ENCODE measurements around the gene PITPNM3.

The PITPNM3 gene

DNA sequence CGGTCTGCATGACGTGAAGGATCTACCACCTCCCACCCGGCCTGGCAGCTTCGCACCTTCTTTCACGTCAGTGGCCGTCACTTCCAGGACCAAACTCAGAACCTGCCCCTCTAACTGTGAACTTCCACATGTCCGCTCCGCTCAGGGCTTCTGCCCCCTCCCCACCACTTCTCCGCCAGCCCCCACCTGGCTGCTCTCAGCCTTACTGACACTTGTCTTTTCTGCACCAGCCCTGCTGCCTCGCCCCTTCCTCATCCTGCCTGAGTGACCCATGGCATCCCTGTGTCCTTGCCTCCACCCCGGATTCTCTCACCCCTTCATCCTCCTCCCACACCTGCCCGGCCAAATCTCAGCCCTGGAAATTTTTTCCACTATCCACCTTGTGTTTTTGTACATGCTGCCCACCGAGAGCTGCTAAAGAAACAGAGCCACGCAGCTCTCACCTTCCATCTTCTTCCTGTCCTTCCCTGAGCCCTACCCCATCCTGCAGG is 97.8 kb downstream of the PITPNM3 start:
- no peak for DNase-seq

DNA sequence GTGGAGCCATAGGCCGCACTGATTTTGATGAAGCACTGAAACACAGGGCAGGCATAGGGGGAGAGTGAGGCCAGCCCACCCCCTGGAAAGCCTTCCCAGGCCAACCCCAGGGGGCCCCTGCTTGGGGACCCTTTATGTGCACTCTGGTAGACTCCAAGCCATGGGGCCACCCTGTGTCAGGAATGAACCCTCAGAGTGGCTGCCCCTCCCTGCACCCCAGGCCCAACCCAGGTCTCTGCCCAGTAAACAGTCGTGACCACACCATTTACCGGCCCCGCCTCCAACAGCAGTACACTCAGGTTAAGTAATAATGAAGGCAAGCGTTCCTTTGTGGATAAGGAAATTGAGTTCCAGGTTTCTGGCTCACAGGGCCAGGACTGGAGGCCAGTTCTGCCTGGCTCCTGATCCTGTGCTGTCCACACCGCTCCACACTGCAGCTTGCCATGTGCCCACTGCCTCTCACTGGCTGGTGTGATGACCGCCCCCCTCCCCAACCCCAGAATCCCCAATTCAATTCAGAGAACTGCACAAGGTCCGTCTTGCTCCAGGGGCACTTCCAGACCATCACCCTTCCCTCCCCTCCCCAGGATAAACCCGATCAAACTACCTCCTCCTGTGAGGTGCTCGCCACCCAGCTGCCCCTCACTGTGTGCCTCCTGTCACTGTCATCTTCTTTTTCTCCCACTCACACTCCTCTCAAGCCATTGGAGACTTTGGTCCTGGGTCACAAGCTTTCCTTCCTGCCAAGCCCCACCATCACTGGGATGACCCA is 98.5 kb downstream of the PITPNM3 start:
- no peak for DNase-seq

DNA sequence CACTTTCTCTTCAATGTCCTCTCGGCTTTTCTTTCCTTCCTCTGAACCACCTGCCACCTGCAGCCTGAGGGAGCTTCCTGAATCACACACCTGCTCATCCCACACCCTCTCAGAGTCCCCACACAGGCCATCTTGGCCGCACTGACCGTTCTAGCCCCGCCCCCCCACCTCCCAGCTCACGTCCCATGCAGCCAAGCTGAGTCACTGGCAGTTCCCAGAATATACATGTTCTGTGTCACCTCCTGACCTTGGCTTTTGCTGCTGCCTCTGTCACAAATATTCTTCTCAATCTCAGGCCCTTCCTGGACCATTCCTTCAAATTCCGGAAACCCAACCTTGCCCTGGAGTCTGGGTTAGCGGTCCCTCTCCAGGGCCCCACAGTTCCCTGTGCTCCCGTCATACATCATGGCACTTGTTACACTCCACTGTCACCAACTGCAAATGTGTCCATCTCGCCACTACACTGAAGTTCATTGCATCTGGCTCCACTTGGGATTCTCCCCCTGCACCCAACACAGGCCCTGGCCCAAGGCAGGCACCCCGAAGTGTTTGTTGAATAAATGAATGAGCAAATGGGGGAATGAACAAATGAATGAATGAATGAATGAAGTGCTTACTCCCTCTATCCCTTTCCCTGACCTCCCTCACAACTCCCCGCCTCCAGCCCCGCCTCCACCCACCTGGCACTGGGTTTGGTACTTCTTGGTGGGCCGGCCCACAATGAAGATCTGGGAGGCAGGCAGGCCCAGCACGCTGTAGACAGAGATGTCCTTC is 99.3 kb downstream of the PITPNM3 start:
- DNase-seq: no peak

DNA sequence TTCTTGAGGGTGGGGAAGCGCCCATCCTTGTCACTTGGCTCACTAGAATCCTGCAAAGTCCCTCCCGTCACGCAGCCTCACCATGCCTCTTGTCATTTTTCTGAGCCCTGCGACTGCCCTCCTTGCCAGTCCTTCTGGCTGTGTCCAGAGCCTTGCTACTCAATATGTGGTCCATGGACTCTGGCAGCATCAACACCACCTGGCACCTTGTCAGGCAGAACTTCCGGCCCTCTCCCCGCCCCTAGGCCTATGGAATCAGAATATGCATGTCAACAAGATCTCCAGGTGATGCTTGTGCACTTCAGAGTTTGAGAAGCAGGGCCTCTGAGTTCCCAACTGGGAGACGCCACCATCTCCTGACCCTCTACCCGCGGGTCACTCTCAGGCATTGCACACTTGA is 100.0 kb downstream of the PITPNM3 start:
- DNase-seq: no peak

DNA sequence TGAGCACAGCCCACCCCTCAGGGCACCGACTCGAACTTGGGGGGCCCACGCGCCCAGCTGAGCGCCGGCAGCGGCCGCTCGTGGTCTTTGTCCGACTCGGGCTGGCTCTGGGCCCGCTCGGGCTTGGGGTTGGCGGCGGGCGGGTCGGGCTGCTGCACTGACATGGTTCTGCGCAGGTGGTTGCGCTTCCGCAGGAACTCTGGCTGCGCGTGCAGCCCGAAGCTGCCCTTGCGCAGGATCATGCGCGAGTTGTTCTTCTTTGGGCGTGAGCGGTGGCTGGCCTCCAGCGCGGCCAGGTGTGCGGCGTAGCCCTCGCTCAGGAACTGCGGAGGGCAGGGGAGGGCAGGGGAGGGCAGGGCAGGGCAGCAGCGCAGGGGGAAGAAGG is 101.0 kb downstream of the PITPNM3 start:
- peak; percentile 28 for DNase-seq

DNA sequence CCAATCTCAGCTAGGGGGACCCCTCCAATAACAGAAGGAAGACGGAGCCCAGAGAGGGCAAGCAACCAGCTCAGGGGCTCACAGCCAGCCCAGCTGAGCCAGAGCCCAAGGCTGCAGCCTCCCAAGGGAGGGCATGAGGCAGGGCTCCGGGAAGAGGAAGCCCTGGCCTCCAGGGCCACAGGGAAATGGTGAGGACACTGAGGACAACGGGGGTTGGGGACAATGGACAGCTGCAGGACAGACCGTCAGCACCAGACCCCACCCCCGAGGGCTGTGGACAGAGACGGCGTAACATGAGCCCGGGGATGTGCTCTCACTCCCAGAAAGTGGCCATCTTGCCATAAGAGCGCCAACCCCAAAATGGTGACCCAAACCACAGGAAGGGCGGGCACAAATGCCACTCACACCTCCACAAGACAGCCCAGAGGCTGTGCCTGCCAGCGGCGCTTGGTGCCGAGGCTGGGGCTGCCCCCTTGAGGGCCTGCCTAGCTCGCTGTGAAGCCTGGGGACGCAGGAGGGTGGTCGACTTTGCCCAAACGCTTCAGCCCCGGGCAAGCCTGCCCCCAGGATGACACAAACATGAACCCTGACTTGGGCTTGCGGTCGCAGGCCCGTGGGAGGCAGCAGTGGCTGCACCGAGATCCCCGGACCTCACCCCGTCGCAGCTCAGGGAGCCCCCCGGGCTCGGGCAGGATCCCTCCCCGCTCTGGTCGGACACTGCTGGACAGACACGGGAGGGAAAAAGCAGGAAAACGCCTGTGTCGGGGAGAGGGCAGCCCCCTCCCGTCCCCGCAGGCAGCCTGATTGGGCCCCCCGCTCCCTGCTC is 101.6 kb downstream of the PITPNM3 start:
- DNase-seq: no peak

DNA sequence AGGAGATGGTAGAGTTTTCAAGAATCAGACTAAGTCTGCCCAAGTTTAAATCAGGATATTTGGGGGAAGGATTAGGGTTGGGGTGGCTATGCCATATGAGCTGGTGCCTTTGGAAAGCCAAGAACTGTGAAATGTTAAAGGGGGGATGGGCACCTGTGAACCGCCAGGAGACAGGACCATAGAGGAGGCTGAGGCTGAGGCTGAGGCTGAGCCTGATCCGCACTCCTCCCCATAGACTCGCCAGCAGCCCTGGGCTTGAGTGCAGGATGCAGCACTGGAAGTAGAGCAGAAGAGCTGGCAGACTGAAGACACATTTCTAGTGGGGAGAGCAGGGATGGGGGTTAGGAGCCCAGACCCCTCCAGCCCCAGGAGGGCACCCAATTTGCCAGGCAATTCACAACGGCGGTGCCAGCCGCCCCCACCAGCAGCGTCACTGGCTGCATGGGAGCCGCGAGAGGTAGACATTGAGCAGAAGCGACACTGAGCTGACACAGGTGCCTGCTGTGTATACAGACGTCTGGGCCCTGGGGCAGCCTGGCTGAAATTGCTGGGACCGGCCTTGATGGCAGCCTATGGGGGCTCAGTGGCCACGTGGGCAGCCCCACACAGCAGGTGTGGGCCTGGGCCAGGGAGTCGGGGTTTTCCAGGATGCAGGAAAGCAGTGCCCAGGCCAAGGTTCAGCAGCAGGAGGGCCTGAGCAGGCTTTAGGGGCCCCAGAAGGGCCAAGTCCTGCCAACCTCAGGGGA is 102.9 kb downstream of the PITPNM3 start:
- DNase-seq: no peak

DNA sequence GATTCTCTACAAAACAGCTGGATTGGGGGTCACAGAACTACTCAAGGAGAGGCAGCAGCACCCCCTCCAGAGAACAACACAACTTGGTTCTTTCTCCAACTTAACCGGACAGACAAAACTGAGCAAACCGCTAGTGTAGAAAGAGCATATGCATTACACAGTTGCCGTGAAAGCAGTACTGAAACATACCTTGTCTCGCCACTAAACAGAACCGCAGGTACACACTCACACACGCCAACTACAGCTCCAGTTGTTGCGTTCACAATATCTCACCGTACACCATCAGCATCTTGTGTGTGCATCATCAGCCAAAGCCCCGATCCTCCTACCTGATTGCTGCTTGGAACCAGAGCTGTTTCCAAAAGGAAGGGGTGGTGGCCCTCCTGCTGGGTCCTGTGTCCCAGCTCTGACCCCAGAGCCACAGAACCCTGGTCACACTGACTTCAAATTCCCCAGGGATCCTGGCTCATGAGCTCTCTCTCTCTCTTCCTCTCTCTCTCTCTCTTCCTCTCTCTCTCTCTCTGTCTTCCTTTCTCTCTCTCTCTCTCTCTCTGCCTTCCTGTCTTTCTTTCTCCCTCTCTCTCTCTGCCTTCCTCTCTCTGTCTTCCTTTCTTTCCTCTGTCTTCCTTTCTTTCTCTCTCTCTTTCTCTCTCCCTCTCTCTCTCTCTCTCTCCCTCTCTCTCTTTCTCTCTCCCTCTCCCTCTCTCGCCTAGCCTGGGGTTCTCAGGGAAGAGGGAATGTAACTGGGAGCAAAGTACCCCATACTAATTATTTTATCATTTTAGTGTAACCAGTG is 103.7 kb downstream of the PITPNM3 start:
- no peak for DNase-seq

DNA sequence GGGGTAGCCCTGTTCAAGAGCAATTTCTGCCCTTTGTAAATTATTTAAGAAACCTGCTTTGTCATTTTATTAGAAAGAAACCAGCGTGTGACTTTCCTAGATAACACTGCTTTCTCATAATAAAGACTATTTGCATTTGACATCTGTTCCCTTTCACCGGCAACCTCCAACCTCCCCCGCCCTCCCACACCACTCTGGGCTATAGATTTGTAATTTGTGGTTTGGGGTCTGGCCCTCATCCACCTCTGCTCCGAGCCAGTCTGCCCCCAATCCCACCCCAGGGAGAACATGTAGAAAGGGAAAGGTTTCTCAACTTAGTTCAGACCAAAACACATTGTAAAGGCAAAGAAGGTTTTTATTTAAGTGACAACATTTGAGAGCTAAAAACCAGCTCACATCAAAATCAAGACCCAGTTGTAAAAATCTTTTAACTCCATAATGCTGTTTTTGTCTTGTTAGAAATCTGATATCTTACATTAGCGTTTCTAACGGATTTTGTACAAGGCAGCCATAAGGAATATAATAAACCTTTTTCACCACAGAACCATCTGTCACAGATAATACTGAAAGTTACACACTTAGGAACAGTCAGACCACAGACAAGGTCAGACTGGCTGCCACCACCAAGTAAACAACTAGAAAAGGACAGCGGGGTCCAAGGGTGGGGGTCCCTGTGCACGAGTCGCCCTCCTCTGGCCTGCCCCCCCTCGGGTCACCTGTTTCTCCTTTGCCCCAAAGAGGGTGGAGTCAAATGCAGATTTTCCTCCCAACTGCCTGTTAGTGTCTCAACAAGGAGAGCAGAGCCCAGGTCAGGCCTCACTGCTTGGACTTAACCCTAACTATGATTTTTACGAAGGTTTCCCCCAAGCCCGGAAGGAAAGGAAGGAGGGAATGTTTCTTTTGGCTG is 105.2 kb downstream of the PITPNM3 start:
- DNase-seq: no peak

DNA sequence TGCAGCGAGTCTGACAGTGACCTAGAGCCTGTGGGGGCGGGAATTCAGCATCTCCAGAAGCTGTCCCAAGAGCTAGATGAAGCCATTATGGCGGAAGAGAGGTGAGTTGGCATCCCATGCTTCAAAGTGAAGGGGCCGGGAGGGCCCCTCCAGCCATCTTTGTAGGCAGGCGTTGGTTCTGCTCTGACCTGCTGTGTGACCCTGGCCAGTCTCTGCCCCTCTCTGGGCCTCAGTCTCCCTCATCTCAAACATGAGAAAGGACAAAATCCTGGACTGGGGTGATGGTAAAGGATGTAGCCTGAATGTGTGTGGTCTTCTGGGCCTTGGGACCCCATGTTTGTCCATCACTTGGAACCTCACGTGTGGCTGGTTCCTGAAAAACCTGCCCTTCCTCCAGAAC is 107.0 kb downstream of the PITPNM3 start:
- no peak for DNase-seq

DNA sequence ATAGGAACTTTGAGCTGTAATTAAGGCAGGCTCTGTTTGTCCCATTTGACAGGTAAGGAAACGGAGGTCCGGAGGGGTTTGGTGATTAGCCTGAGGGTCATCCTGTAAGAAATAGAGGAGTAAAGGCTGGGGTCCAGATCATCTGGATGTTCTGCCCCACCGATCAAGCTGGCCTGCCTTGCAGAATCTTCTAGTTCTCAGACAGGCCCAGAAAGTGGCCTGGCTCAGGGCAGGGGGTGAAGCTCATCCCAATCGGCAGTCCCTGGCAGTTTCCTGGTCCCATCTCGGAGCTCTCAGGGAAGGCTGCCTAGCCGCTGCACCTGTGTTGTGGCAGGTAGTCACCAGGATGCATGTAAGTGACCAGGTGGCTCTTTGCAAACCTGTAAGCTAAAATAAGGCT is 107.9 kb downstream of the PITPNM3 start:
- no peak for DNase-seq

DNA sequence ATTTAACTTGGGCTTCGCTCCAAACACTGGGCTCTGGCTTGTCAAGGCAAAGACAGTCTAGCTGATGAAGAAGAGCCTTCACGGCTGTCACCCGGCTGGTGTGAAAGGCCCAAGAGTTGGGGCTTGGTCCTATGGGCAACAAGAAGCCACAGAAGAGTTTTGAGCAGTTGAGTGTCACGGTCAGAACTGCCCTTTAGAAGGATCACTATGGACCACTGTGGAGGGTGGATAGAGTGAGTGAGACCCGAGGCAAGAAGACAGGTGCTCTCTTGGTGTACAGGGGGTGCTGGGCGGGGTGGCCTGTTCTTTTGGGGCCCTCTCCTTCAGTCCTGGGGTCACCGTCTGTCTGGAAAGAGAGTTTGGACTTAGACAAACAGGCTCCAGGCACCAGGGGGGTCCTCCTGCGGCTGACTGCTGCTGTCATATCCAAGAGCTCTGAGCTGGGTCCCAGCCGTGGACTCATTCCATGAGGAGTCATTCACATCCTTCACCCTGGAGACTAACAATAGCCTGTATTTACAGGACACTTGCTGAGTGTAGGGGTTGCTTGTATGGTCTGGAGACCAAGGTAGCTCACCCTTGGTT is 109.7 kb downstream of the PITPNM3 start:
- no peak for DNase-seq

DNA sequence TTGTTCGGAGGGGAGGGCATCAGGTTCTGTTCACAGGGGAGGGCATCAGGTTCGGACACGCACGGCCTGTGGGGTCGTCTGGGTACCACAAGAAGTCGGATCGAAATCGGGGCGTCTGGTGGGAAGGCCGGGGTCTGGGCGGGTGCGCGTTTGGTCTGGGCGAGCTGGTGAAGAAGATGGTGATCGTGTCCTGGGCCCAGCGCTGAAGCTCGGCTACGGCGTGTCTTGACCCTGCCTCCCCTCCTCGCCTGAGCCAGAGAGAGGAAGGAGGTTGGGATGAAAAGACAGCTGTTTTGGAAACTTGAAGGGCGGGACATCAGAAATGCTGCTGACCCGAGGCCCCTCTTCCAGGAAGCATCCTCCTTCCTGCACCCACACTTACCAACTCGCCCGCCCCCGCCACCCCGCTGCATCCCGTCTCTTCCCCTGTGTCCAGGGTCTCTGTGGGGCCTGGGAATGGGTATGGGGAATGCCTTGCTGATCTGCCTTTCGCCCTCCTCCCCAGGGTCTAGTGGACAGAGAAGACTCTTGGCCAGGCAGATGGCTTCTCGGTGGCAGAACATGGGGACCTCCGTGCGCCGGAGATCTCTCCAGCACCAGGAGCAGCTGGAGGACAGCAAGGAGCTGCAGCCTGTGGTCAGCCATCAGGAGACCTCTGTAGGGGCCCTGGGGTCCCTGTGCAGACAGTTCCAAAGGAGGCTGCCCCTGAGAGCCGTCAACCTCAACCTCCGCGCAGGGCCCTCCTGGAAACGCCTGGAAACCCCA is 111.6 kb downstream of the PITPNM3 start:
- no peak for DNase-seq

DNA sequence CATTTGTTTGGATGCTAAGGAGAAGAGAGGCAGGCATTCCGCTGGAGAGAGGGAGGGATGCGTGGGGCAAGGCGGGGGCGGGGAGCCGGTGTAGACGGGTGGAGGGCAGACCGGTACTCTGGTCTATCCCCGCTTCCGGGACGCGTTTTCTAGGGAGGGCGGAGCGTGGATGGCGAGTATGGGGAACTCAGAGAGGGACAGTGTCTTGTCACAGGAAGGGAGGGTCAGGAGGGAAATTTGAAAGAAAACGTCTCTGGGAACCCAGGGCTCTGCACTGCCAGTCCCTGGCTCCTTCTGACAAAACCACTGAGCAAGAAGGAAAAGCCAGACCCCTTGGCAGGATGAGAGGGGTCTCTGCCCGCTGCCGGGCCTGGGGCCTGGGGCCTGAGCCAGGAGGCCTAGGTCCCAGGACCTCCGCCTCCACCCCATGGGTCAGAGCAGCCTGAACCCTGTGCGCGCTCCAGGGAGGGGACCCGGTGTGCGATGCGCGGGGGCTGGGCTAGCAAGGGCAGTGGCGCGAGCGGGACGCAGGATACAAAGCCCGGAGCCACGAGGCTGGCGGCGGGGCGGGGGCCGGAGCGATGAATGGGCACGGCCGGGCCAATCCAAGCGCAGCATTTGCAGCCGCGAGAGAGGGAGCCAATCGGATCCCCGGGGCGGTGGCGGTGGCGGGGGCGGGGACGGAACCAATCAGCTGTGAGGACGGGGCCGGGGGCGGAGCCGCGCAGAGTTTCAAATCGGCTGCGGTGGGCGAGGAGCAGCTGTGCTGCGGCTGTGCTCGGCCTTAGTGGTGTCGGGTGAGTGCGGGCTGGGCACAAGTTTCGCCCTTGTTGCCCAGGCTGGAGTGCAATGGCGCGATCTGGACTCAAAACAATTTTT is 112.4 kb downstream of the PITPNM3 start, which contains the start of gene PIMREG:
PIMREG (plus strand) TSS at position 764 of the 879 bp plus-strand sequence. CDS start 656 bp downstream, outside the sequence.
- peak; percentile 95 for DNase-seq

DNA sequence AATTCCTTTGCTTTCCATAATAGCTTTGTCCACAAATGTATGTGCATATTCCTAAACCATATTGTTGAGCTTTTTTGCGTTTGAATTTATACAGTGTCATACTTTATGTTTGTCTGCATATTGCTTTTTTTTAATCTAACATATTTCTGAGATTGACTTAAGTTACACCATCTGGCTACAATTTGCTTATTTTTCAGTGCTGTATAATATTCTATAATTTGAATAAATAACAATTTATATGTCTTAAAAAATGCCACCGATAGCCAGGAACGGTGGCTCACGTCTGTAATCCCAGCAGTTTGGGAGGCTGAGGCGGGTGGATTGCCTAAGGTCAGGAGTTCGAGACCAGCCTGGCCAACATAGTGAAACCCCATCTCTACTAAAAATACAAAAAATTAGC is 113.6 kb downstream of the PITPNM3 start:
- DNase-seq: no peak

DNA sequence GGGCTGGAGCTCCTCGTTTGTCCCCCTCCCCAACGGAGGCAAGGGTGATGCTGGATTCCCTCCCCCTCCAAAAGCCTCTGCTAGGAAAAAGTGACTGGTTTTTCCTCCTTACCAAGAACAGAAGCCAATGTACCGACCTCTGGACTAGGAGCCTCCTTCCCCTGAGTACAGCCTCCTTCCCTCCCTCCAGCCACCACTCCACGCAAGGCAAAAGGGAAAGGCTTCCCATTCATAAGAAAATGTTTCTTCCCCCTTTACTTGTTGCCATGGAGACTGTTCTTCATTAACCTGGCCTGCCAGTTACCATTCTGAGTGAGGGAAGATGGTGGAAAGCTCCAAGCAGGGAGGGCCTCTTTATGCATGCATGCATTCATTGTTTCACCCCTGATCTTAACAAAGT is 116.4 kb downstream of the PITPNM3 start:
- DNase-seq: no peak

DNA sequence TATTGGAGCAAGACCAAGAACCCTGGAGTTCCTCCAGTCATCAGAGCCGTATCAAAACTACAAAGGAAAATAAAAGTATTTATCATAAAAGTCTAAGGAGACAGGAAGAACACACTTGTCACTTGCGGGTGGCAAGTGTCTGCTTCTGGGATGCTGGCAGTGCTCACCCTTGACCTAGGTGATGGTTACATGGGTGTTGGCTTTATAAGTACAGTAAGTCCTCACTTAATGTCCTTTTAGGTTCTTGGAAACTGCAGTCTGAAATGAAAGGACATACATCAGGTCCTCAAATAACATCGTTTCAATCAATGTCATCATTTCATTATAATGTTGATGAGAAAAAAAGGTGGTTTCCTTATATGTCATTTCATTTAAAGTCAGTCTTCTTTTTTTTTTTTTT is 118.4 kb downstream of the PITPNM3 start:
- no peak for DNase-seq

DNA sequence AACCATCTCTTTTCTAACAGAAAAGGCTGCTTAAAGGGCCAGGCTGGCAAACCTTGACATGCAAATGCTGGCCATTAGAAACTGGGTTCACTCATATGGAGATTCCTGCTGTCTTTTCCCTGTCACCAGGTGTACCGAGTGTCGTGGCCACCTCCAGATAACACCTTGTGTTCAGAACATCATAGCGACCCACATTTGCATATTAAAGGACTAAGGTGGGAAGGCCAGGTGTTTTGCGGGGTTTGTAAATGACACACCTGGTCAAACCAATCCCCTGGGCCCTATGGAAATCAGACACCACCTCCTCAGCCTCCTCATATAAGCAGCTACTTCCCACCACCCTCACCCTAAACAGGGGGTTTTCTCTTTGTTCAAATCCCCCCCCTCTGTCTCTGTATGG is 118.9 kb downstream of the PITPNM3 start:
- DNase-seq: no peak
